ENCODE data around the gene GPR143.
"Not testable (repeated sequence)": the region's sequence is repeated elsewhere in the genome, so short reads cannot be mapped to it uniquely, and the experiment has no call there.

GPR143 gene

DNA sequence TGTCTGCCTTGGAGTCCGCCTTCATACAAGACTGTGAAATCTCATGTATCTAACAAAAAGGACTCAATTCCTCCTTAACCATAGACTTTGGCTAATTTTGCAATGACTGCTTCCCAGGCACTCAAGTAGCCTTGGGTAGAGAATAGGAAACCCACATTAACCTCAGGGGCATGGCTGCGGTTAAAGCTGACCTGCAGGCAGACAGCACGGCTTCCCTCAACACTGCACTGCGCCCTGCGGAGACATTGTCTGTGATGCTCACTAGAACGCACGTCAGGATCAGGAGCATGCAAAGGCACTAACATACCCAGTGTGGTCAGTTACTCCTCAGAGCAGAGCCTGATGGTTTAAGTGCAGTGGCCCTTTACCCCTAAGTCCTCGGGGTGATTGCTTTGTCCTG, 10.3 kb upstream of the GPR143 start:
- Histone ChIP-seq H3K9ac (no peak overlapping the region), H3K4me1 (peaks cover 13 to 28% (median 20%) of the 10 kb centered on the region in 10 experiments), H3K9me3 (replicated peaks in 1 of 11) (no peaks in the 10 kb centered on the region), H3K4me3 (no peak overlapping the region), H3K27me3 (peaks cover 19 to 95% (median 55%) of the 10 kb centered on the region in 11 experiments), H4K20me1 (peaks cover 0 to 29% (median 4%) of the 10 kb centered on the region in 11 experiments; a peak in 7 of 22 replicates), H3K4me2 (peak overlapping the region; percentile 21 to 79 (median 69)), H3K27ac (no peak overlapping the region), H3K36me3 (no peaks in the 10 kb centered on the region)
- TF ChIP-seq Cebpa-rat (IDR thresholded peaks at IDR 0.05): no peak

DNA sequence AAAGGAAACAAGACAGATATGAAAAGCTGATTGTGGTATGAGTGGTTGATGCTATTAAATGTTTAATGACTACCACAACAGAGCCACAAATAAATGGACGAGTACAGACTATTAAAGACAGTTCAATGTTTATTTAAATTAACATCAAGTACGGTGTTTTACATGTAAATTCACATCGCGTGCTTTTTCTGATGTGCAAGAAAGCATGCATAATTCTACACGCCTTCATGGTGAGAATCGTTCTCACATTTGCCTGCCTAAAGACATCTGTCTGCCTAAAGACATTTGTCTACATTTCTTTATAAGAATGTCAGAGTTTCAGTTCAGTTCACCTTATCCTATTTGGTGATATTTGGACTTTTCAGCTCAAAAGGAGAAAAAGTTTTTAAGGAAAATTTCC, 7.3 kb upstream of the GPR143 start:
- Histone ChIP-seq H3K9ac (no peak overlapping the region), H3K9me3 (replicated peaks in 1 of 11) (no peaks in the 10 kb centered on the region), H3K27ac (no peak overlapping the region), H3K4me1 (peaks cover 22 to 52% (median 43%) of the 10 kb centered on the region in 10 experiments), H3K4me3 (no peak overlapping the region), H3K36me3 (no peaks in the 10 kb centered on the region), H3K27me3 (peaks cover 19 to 92% (median 48%) of the 10 kb centered on the region in 11 experiments), H3K4me2 (no peak overlapping the region), H4K20me1 (peaks cover 0 to 35% (median 8%) of the 10 kb centered on the region in 11 experiments; a peak in 14 of 22 replicates)
- TF ChIP-seq Cebpa-rat (IDR thresholded peaks at IDR 0.05): no peak

DNA sequence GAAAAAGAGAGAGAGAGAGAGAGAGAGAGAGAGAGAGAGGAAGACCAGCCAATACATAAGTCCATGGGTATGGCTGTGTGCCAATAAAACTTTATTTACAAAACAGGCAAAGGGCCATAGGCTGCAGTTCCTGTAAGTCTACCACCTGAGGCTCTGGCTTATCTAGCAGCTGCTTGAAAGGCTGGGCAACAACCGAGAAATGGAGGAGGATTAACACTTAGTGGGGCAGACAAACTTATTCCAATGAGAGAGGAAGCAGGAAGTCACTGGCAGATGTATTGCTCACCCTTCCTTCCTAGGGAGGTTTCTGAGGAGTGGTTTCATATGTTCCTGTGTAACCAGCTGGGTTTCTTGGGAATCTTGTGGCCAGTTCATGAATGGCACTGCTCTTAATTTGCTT, 4.7 kb upstream of the GPR143 start:
- Histone ChIP-seq H3K4me3 (no peak overlapping the region), H3K27me3 (peaks cover 13 to 90% (median 33%) of the 10 kb centered on the region in 11 experiments), H3K9ac (no peak overlapping the region), H3K9me3 (replicated peaks in 1 of 11) (peaks cover 4 to 8% (median 6%) of the 10 kb centered on the region in 11 experiments; a peak in 20 of 22 replicates), H4K20me1 (peaks cover 0 to 27% (median 10%) of the 10 kb centered on the region in 11 experiments; a peak in 14 of 22 replicates), H3K27ac (no peak overlapping the region; a peak in 1 of 22 replicates), H3K36me3 (no peaks in the 10 kb centered on the region), H3K4me1 (peaks cover 21 to 64% (median 52%) of the 10 kb centered on the region in 10 experiments), H3K4me2 (peak overlapping the region; percentile 4 to 85 (median 33); a peak in 16 of 22 replicates)
- no peak for TF ChIP-seq Cebpa-rat (IDR thresholded peaks at IDR 0.05)

DNA sequence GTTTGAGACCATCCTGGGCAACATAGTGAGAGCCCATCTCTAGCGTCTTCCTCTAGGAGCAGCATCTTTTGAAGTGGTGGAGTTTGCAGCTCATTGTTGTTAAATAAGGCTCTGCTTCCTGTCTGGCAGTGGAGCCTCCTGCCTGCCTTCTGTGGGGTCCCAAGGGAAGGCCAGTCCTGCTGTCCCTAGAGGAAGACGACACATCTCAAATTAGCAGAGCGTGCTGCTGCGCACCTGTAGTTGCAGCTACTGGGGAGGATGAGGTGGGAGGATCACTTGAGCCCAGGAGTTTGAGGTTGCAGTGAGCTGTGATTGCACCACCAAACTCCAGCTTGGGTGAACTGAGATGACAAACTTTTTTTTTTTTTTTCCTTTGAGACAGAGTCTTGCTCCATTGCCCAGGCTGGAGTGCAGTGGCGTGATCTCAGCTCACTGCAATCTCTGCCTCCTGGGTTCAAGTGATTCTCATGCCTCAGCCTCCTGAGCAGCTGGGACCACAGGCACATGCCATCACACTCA, 2.7 kb upstream of the GPR143 start:
- Histone ChIP-seq H3K9me3 (replicated peaks in 1 of 11) (peaks cover 10 to 15% (median 12%) of the 10 kb centered on the region in 11 experiments; a peak in 20 of 22 replicates), H3K4me1 (peaks cover 17 to 53% (median 42%) of the 10 kb centered on the region in 10 experiments), H3K27me3 (peaks cover 0 to 79% (median 14%) of the 10 kb centered on the region in 11 experiments; a peak in 14 of 22 replicates), H3K27ac (peak overlapping the region in 4 of 11 experiments; percentile 59 to 80 (median 68); a peak in 8 of 22 replicates), H3K4me2 (peak overlapping the region in 9 of 11 experiments; percentile 52 to 86 (median 81); a peak in 19 of 22 replicates), H3K9ac (peak overlapping the region in 2 of 11 experiments; percentile 23 to 53; a peak in 2 of 22 replicates), H4K20me1 (peaks cover 0 to 16% (median 8%) of the 10 kb centered on the region in 11 experiments; a peak in 14 of 22 replicates)
- H3K4me3 ChIP-seq, H3K36me3 ChIP-seq: not testable (repeated sequence)
- TF ChIP-seq Cebpa-rat (IDR thresholded peaks at IDR 0.05): peak in 5 of 11 experiments; percentile 22 to 96 (median 79); a peak in 9 of 22 replicates

DNA sequence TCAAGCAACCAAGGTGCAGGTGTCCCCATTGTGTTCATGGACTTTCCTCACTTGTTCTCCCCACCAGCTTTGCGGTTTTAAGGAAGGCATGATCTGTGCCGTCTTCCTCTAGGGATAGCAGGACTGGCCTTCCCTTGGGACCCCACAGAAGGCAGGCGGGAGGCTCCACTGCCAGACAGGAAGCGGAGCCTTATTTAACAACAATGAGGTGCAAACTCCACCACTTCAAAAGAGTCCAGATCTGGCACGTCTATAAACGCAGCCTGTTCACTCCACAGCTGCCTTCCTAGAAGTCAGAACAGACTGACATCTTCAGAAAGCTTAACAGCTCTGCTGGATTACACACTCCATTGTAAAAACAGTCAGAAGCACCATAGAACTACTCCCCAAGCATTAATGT, 1.7 kb upstream of the GPR143 start:
- Histone ChIP-seq H3K9ac (peak overlapping the region in 3 of 11 experiments; percentile 45 to 53 (median 46); a peak in 5 of 22 replicates), H3K27ac (peak overlapping the region in 4 of 11 experiments; percentile 59 to 80 (median 68); a peak in 8 of 22 replicates), H3K9me3 (replicated peaks in 1 of 11) (peaks cover 10 to 15% (median 12%) of the 10 kb centered on the region in 11 experiments; a peak in 20 of 22 replicates), H3K27me3 (peaks cover 0 to 79% (median 7%) of the 10 kb centered on the region in 11 experiments; a peak in 12 of 22 replicates), H3K4me3 (no peak overlapping the region; a peak in 1 of 20 replicates), H3K36me3 (no peaks in the 10 kb centered on the region), H3K4me2 (peak overlapping the region in 10 of 11 experiments; percentile 18 to 86 (median 81); a peak in 20 of 22 replicates), H4K20me1 (peaks cover 0 to 16% (median 8%) of the 10 kb centered on the region in 11 experiments; a peak in 14 of 22 replicates), H3K4me1 (peaks cover 17 to 53% (median 42%) of the 10 kb centered on the region in 10 experiments)
- peak in 1 of 11 experiments; percentile 27; a peak in 1 of 22 replicates for TF ChIP-seq Cebpa-rat (IDR thresholded peaks at IDR 0.05)

DNA sequence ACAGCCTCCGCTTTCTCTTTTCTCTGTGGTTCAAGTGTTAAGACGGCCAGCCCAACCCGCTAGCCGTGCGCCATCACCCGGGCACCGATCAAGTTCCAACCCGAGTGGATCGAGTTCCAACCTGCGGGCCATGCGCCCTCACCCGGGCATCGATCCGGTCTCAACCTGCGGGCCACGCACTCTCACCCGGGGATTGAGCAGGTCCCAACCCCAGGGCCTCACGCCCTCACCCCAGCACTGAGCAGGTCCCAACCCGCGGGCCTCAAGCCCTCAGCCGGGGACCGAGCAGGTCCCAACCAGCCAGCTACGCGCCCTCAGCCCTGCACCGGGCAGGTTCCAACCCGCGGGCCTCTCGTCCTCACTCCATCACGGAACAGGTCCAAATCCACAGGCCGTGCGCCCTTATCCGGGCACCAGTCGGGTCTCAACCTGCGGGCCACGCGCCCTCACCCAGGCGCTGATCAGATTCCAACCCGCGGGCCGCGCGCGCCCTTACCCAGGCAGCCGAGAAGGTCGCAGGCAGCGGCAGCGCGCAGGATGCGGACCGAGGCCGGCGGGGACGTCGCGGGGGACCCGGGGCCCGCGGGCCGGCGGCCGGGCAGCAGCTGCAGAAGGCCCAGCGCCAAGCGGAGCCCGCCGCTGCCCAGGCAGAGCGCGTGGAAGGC, 443 bp downstream of the GPR143 start:
- H3K9ac ChIP-seq: no peak overlapping the region
- H3K4me2 ChIP-seq: 0 out of 22 replicates have a peak overlapping the region, but pooled peaks of 1 of the 11 experiments have one; percentile 26
- H3K4me1 ChIP-seq: peaks cover 9 to 46% (median 35%) of the 10 kb centered on the region in 10 experiments; a peak in 19 of 20 replicates
- H3K27ac ChIP-seq: no peak overlapping the region
- H3K9me3 ChIP-seq (replicated peaks in 1 of 11): peaks cover 10 to 15% (median 12%) of the 10 kb centered on the region in 11 experiments; a peak in 20 of 22 replicates
- H4K20me1 ChIP-seq: peaks cover 0 to 16% (median 8%) of the 10 kb centered on the region in 11 experiments; a peak in 14 of 22 replicates
- H3K27me3 ChIP-seq: peaks cover 0 to 57% (median 0%) of the 10 kb centered on the region in 11 experiments; a peak in 9 of 22 replicates
- TF ChIP-seq Cebpa-rat (IDR thresholded peaks at IDR 0.05): no peak
- no peak overlapping the region for H3K4me3 ChIP-seq
- no peaks in the 10 kb centered on the region for H3K36me3 ChIP-seq

DNA sequence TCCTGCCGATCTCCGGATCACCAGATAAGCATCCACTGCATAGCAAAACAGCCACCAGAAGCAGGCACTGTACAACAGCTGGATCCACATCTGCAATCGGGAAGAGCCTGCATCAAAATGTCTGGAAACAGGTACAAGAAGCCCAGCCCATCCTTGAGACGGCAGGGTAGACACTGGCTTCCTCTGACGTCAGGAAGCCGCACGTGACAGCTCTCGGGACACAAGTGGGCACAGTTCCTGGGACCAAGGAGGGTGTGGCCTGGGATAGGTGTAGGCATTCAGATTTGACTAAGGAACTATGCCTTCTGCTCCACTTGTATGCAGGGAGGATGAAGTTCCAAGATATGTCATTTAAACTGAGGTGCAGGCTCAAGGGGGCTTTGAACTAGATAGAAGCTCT, 6.3 kb downstream of the GPR143 start:
- H3K4me1 ChIP-seq: 0 out of 20 replicates have a peak, but pooled peaks cover 0 to 4% (median 0%) of the 10 kb centered on the region in 10 experiments
- no peaks in the 10 kb centered on the region for H3K36me3 ChIP-seq
- peaks cover 4 to 18% (median 7%) of the 10 kb centered on the region in 11 experiments; a peak in 13 of 22 replicates for H3K9me3 ChIP-seq (replicated peaks in 1 of 11)
- H3K4me2 ChIP-seq: no peak overlapping the region
- no peak for TF ChIP-seq Cebpa-rat (IDR thresholded peaks at IDR 0.05)
- H3K27me3 ChIP-seq: peaks cover 0 to 19% (median 0%) of the 10 kb centered on the region in 11 experiments; a peak in 2 of 22 replicates
- H3K9ac ChIP-seq: no peak overlapping the region
- no peak overlapping the region for H3K4me3 ChIP-seq
- H4K20me1 ChIP-seq: no peaks in the 10 kb centered on the region
- no peak overlapping the region for H3K27ac ChIP-seq

DNA sequence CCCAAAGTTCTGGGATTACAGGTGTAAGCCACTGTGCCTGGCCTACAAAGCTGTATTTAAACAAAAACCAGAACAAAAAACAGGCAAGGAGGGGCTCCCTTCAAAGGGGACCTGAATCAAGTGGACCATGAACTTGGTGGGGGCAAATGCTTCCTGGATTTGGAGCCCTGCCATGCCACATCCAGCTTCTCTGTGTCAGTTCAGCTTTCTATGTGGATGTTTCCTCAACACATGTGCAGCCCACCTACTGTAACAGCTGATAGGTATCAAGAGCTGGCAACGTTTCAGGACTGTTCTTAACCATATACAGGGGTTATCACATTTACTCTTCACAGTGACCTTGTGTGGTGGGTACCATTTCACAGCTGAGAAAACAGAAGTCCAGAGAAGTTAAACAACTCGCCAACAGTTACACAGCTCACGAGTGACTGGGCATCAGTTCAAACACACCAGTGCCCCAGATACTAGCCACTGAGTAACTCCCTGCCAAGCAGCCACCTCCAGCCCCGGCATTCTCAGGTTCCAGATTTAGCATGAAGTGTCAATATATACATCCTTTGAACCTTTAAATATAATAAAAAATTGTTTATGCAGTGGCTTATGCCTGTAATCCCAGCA, 7.5 kb downstream of the GPR143 start:
- Histone ChIP-seq H3K4me2 (peak overlapping the region in 2 of 11 experiments; percentile 5 to 6; a peak in 1 of 22 replicates), H3K9me3 (replicated peaks in 1 of 11) (peaks cover 4 to 18% (median 7%) of the 10 kb centered on the region in 11 experiments; a peak in 13 of 22 replicates), H4K20me1 (no peaks in the 10 kb centered on the region), H3K36me3 (no peaks in the 10 kb centered on the region), H3K4me1 (0 out of 20 replicates have a peak, but pooled peaks cover 0 to 4% (median 0%) of the 10 kb centered on the region in 10 experiments), H3K27me3 (peaks cover 0 to 14% (median 0%) of the 10 kb centered on the region in 11 experiments; a peak in 2 of 22 replicates), H3K27ac (no peak overlapping the region), H3K9ac (no peak overlapping the region), H3K4me3 (no peak overlapping the region)
- no peak for TF ChIP-seq Cebpa-rat (IDR thresholded peaks at IDR 0.05)

All from BLaER1 treated with 17β-estradiol and CSF1 and Interleukin-3, amounts not matched to agents 10 nM and 100 nM (cell line).